Lower lobe of right lung (tissue), 2 donors: ENCODE measurements around the gene TTLL9. TPM values are rescaled to one million over a fixed set of nuclear protein-coding genes. Genes with fewer than 3 reads are reported as not detected.

Experiments used
- ATAC-seq, 2 donors: fragments of 200-7000 bp; cut with Tn5 transposase; one replicate each; pipeline ENCODE4 v1.9.1; 2020 to 2022; ENCODE audit warnings: mild to moderate bottlenecking in 2 of 2, moderate library complexity in 2 of 2
- DNase-seq: peaks from one replicate; pipeline ENCODE4 v3.0.0-alpha.2; 2020
- H3K27ac ChIP-seq: fragments of 200-600 bp; one replicate; pipeline ENCODE4 v1.8.0; 2022
- H3K27me3 ChIP-seq: fragments of 200-600 bp; one replicate; pipeline ENCODE4 v1.8.0; 2022; ENCODE audit warnings: low read depth
- H3K36me3 ChIP-seq: fragments of 200-600 bp; one replicate; pipeline ENCODE4 v1.8.0; 2022; ENCODE audit warnings: mild to moderate bottlenecking
- H3K4me1 ChIP-seq: fragments of 200-600 bp; one replicate; pipeline ENCODE4 v1.8.0; 2022
- H3K4me3 ChIP-seq: fragments of 200-600 bp; one replicate; pipeline ENCODE4 v1.8.0; 2022; ENCODE audit warnings: mild to moderate bottlenecking
- H3K9me3 ChIP-seq: fragments of 200-600 bp; one replicate; pipeline ENCODE4 v1.8.0; 2022
- intact Hi-C: fragments of 100-400 bp; cut with DNase I; formaldehyde crosslinking; loops from one replicate; pipeline ENCODE4 v1.11.0; 2022
- total RNA-seq: library from RNA; stranded (reverse); fragmentation: NEBNext Ultra II Directional; extraction: Animal tissue kit (Norgen Biotek cat#: 25700); gene quantifications from one replicate; pipeline ENCODE4 v1.2.1, GENCODE V29; 2021
- TF ChIP-seq, protein P1 (sequence below): fragments of 200-600 bp; IDR thresholded peaks from one replicate; pipeline ENCODE4 v1.8.0; 2022; ENCODE audit warnings: antibody characterized with exemption, mild to moderate bottlenecking
- donor health status: DM: no; HTN: yes; CAD: no; lungs with severe emphysema.

TTLL9 gene
- total RNA-seq, 1 donor from 2014 or later: 5.9 TPM

DNA sequence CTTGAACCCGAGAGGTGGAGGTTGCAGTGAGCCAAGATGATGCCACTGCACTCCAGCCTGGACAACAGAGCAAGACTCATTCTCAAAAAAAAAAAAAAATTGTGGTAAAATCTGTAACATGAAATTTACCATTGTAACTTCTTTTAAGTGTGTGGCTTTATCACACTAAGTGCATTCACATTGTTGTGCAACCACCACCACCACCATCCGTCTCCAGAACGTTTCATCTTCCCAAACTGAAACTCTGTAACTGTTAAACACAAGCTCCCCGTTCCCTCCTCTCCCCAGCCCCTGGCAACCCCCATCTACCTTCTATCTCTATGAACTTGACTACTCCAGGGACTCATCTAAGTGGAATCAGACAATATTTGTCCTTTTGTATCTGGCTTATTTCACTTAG, 51.7 kb downstream of the TTLL9 start:
- no peak for DNase-seq
- no peaks in the 10 kb centered on the region for H3K36me3 ChIP-seq
- no peak overlapping the region for H3K27ac ChIP-seq
- no peaks in the 10 kb centered on the region for H3K4me1 ChIP-seq
- H3K4me3 ChIP-seq: no peak overlapping the region
- TF ChIP-seq, protein P1, sequence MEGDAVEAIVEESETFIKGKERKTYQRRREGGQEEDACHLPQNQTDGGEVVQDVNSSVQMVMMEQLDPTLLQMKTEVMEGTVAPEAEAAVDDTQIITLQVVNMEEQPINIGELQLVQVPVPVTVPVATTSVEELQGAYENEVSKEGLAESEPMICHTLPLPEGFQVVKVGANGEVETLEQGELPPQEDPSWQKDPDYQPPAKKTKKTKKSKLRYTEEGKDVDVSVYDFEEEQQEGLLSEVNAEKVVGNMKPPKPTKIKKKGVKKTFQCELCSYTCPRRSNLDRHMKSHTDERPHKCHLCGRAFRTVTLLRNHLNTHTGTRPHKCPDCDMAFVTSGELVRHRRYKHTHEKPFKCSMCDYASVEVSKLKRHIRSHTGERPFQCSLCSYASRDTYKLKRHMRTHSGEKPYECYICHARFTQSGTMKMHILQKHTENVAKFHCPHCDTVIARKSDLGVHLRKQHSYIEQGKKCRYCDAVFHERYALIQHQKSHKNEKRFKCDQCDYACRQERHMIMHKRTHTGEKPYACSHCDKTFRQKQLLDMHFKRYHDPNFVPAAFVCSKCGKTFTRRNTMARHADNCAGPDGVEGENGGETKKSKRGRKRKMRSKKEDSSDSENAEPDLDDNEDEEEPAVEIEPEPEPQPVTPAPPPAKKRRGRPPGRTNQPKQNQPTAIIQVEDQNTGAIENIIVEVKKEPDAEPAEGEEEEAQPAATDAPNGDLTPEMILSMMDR: no peak
- intact Hi-C loops: no loop called here
- H3K27me3 ChIP-seq: peaks cover 10% of the 10 kb centered on the region
- ATAC-seq: no peak
- no peaks in the 10 kb centered on the region for H3K9me3 ChIP-seq

DNA sequence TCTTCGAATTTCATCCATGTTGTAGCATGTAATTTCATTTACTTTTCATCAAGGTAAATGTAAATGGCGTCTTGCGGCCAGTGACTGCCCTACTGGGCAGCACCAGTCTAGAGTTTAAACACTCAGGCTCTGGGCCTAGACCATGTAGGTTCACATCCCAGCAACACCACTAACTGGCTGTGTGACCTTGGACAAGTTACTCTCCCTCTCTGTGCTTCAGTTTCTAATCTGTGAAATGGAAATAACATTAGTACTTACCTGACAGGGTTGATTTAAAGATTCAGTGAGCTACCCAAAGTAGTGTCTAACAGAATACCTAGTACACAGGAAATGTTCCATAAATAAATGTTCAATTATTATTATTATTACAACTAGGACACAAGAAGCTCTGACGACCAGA, 52.2 kb downstream of the TTLL9 start:
- no peak overlapping the region for H3K4me3 ChIP-seq
- H3K27me3 ChIP-seq: peaks cover 10% of the 10 kb centered on the region
- DNase-seq (no peak), ATAC-seq (no peak)
- H3K36me3 ChIP-seq: no peaks in the 10 kb centered on the region
- intact Hi-C loops: no loop called here
- H3K27ac ChIP-seq: no peak overlapping the region
- no peaks in the 10 kb centered on the region for H3K9me3 ChIP-seq
- H3K4me1 ChIP-seq: no peaks in the 10 kb centered on the region
- TF ChIP-seq, protein P1: no peak

DNA sequence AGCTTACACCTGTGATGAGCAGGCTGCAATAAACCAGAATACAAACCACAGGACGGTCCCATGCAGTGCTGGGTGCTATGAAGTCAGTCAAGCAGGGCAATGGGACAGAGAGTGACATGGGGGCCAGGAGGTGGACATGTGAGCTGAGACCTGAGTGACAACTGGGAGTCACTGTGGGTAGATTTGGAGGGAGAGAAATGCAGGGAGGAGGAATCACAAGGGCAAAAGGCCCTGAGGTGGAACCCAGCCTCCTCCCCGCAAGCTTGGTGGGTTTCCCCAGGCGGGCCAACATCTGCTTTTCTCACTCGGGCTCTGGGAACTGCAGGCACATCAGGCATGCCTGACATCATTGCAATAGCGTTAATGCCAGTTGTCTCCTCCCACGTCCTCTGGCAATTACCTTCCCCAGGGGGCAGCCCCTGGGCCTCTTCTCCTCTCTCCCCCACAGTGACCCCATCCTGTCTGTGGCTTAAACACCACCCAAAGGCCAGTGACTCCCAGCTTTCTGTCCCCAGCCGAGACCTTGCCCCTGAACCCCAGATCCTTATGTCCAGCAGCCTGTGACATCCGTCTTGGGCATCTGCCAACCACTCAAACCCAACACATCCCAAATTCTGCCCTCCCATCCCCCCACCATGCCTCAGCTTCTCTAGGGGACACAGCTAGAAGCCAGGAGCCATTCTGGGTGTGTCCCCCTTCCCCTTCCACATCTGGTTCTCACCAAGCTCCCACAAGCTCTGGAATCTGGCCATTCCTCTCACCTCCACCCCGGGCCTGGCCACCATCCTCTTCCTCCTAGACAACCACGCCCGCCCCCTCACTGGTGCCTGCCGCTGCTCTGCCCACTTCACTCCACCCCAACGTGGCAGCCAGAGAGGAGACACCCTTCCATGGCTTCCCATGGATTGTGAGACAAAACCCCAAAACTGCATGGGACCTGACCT, 53.2 kb downstream of the TTLL9 start:
- intact Hi-C loops: no loop called here
- TF ChIP-seq, protein P1: no peak
- H3K27ac ChIP-seq: no peak overlapping the region
- H3K4me3 ChIP-seq: no peak overlapping the region
- no peaks in the 10 kb centered on the region for H3K4me1 ChIP-seq
- H3K27me3 ChIP-seq: peaks cover 10% of the 10 kb centered on the region
- no peaks in the 10 kb centered on the region for H3K36me3 ChIP-seq
- no peak for ATAC-seq
- no peaks in the 10 kb centered on the region for H3K9me3 ChIP-seq
- no peak for DNase-seq

DNA sequence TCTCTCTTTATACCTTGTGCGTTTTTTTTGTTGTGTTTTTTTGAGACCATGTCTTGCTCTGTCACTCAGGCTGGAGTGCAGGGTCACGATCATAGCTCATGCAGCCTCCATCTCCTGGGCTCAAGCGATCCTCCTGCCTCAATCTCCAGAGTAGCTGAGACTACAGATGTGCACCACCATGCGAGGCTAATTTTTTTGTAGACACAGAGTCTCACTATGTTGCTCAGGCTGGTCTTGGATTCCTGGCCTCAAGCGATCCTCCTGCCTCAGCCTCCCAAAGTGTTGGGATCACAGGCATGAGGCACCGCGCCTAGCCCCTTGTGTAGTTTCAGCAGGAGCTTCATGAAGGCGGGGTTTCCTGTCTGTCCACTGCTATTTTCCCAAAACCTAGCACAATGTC, 54.1 kb downstream of the TTLL9 start:
- peaks cover 3% of the 10 kb centered on the region for H3K27me3 ChIP-seq
- DNase-seq (no peak), ATAC-seq (no peak)
- H3K4me3 ChIP-seq: no peak overlapping the region
- intact Hi-C loops: no loop called here
- H3K4me1 ChIP-seq: no peaks in the 10 kb centered on the region
- H3K9me3 ChIP-seq: no peaks in the 10 kb centered on the region
- TF ChIP-seq, protein P1: no peak
- H3K36me3 ChIP-seq: no peaks in the 10 kb centered on the region
- H3K27ac ChIP-seq: no peak overlapping the region

DNA sequence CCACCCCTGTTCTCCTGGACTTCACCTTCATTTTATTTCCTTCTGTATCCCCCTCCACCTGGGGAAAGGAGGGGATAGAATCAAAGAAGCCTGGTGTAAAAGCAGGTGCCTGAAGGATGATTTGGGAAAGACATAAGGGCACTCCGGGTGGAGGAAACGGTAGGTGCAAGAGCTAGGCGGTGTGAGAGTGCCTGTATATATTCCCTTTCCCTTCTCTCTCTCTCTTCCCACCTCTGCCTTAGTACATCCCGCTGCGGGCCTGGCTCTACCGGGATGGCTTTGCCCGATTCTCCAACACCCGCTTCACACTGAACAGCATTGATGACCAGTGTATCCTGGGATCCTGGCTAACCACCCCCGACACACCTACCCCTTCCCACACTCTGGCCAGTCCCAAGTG, 55.2 kb downstream of the TTLL9 start:
- H3K4me1 ChIP-seq: no peaks in the 10 kb centered on the region
- TF ChIP-seq, protein P1: no peak
- intact Hi-C loops: no loop called here

More for the DNA sequence above, 55.2 kb downstream of the TTLL9 start:
- Histone ChIP-seq H3K27me3 (no peaks in the 10 kb centered on the region), H3K4me3 (no peak overlapping the region), H3K9me3 (no peaks in the 10 kb centered on the region), H3K36me3 (no peaks in the 10 kb centered on the region), H3K27ac (no peak overlapping the region)
- DNase-seq (no peak), ATAC-seq (peak in 1 of 2 donors; percentile 9)
